Smooth muscle cell (in vitro differentiated cells): Measurements from ENCODE around the gene SLCO2B1. TPM values are rescaled to one million over a fixed set of nuclear protein-coding genes. Genes with fewer than 3 reads are reported as not detected.

Experiments
- DNase-seq: peaks from one replicate; lab custom pipeline; 2025; ENCODE audit not compliant: unreplicated experiment; lab: John Stamatoyannopoulos, UW
- H2AFZ ChIP-seq: fragments of 200-600 bp; sonication (generic); 2 replicates; pipeline ENCODE4 v1.6.0; 2016; ENCODE audit warnings: antibody characterized with exemption, low read depth, mild to moderate bottlenecking
- H3F3A ChIP-seq: fragments of 200-600 bp; sonication (generic); 2 replicates; pipeline ENCODE4 v1.6.0; 2017; ENCODE audit warnings: antibody characterized with exemption, low read depth
- H3K27ac ChIP-seq: fragments of 200-600 bp; sonication (generic); 2 replicates; pipeline ENCODE4 v1.5.1; 2016; ENCODE audit warnings: low read depth, mild to moderate bottlenecking
- H3K27me3 ChIP-seq: fragments of 200-600 bp; sonication (generic); 2 replicates; pipeline ENCODE4 v1.6.1; 2016; ENCODE audit warnings: low read depth, mild to moderate bottlenecking
- H3K36me3 ChIP-seq: fragments of 200-600 bp; sonication (generic); 2 replicates; pipeline ENCODE4 v1.5.1; 2016; ENCODE audit warnings: low read depth
- H3K4me1 ChIP-seq: fragments of 200-600 bp; sonication (generic); 2 replicates; pipeline ENCODE4 v1.5.1; 2016; ENCODE audit warnings: low read depth
- H3K4me2 ChIP-seq: fragments of 200-600 bp; sonication (generic); 2 replicates; pipeline ENCODE4 v1.6.0; 2016; ENCODE audit warnings: mild to moderate bottlenecking
- H3K4me3 ChIP-seq: fragments of 200-600 bp; sonication (generic); 2 replicates; pipeline ENCODE4 v1.5.1; 2016; ENCODE audit warnings: mild to moderate bottlenecking
- H3K79me2 ChIP-seq: fragments of 200-600 bp; sonication (generic); 2 replicates; pipeline ENCODE4 v1.6.0; 2016; ENCODE audit warnings: low read depth, mild to moderate bottlenecking
- H3K9ac ChIP-seq: fragments of 200-600 bp; sonication (generic); 2 replicates; pipeline ENCODE4 v1.6.0; 2016; ENCODE audit warnings: low read depth
- H3K9me3 ChIP-seq: fragments of 200-600 bp; sonication (generic); replicated peaks from 2 replicates; pipeline ENCODE4 v1.5.1; 2016; ENCODE audit warnings: low read depth
- H4K20me1 ChIP-seq: fragments of 200-600 bp; sonication (generic); 2 replicates; pipeline ENCODE4 v1.6.0; 2016; ENCODE audit warnings: low read depth
- CTCF ChIP-seq: fragments of 200-600 bp; sonication (generic); IDR thresholded peaks from 2 replicates; pipeline ENCODE4 v1.5.1; 2017; ENCODE audit warnings: borderline replicate concordance, mild to moderate bottlenecking, antibody characterized with exemption; ENCODE audit not compliant: insufficient read depth, poor library complexity, severe bottlenecking
- WGBS: methylation state at CpG from one replicate; pipeline ENCODE4 v1.1.7; 2016; ENCODE audit warnings: low lambda C conversion rate; 5-methylcytosine and 5-hydroxymethylcytosine counted together
- polyA plus RNA-seq: library from polyadenylated mRNA; unstranded; fragments of >200 nt; fragmentation: Nextera tagmentation; extraction: Ambion mirVana; gene quantifications from 2 replicates; pipeline ENCODE4 v1.2.1, GENCODE V29; 2016
- total RNA-seq: library from RNA; depleted of rRNA; stranded (reverse); fragments of >200 nt; gene quantifications from 2 replicates; pipeline ENCODE4 v1.2.3, GENCODE V29; 2014

SLCO2B1 gene
- total and polyA plus RNA-seq, 2 experiments from 2014 or later: 0.30 TPM; not detected in 1

- H3K9me3 ChIP-seq: no peaks in the 10 kb centered on the region
- no peaks in the 10 kb centered on the region for H3K4me1 ChIP-seq
- no peak overlapping the region for H3K4me2 ChIP-seq
- no peaks in the 10 kb centered on the region for H3F3A ChIP-seq
- TF ChIP-seq CTCF: no peak
- H3K79me2 ChIP-seq: no peaks in the 10 kb centered on the region
- no peak overlapping the region for H3K27ac ChIP-seq
- H3K4me3 ChIP-seq: no peak overlapping the region
- WGBS: 88% methylated on average over 11 of the region's 11 CpGs
- no peak for DNase-seq
- H2AFZ ChIP-seq: no peak overlapping the region
- H3K27me3 ChIP-seq: peaks cover 31% of the 10 kb centered on the region
- no peaks in the 10 kb centered on the region for H4K20me1 ChIP-seq
- H3K9ac ChIP-seq: no peak overlapping the region
- no peaks in the 10 kb centered on the region for H3K36me3 ChIP-seq
Observed at GRCh38 chr11:75246671-75247350, 95.9 kb downstream of the SLCO2B1 start.

DNA sequence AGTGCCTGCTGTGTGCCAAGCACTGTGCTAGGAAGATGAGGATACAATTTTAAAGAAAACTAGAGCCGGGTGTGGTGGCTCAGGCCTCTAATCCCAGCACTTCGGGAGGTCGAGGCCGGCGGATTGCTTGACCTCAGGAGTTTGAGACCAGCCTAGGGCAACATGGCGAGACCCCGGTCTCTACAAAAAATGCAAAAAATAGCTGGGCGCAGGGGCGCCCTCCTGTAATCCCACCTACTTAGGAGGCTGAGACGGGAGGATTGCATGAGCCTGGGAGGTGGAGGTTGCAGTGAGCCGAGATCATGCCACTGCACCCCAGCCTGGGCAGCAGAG, 98.0 kb downstream of the SLCO2B1 start:
- Histone ChIP-seq H2AFZ (no peak overlapping the region), H3K4me3 (no peak overlapping the region), H3K9me3 (no peaks in the 10 kb centered on the region), H3K79me2 (no peaks in the 10 kb centered on the region), H3K4me1 (no peaks in the 10 kb centered on the region), H3K9ac (no peak overlapping the region), H3F3A (no peaks in the 10 kb centered on the region), H4K20me1 (no peaks in the 10 kb centered on the region), H3K4me2 (no peak overlapping the region), H3K27me3 (peaks cover 13% of the 10 kb centered on the region), H3K27ac (no peak overlapping the region), H3K36me3 (no peaks in the 10 kb centered on the region)
- 40% methylated on average over 11 of the region's 11 CpGs for WGBS
- no peak for DNase-seq
- TF ChIP-seq CTCF: no peak

- Histone ChIP-seq H3K4me1 (no peaks in the 10 kb centered on the region), H3K27me3 (peaks cover 5% of the 10 kb centered on the region), H4K20me1 (no peaks in the 10 kb centered on the region), H3K27ac (no peak overlapping the region), H3F3A (no peaks in the 10 kb centered on the region), H3K4me2 (no peak overlapping the region), H3K9me3 (no peaks in the 10 kb centered on the region), H3K4me3 (no peak overlapping the region), H3K36me3 (no peaks in the 10 kb centered on the region), H2AFZ (no peak overlapping the region), H3K9ac (no peak overlapping the region), H3K79me2 (no peaks in the 10 kb centered on the region)
- TF ChIP-seq CTCF: no peak
- WGBS: 75% methylated on average over 3 of the region's 3 CpGs
- no peak for DNase-seq
Observed at GRCh38 chr11:75249704-75250103, 98.8 kb downstream of the SLCO2B1 start.

GRCh38 chr11:75254326-75254725, 103.4 kb downstream of the SLCO2B1 start:
- H3K27me3 ChIP-seq: no peaks in the 10 kb centered on the region
- H3K4me3 ChIP-seq: no peak overlapping the region
- H3K79me2 ChIP-seq: no peaks in the 10 kb centered on the region
- H4K20me1 ChIP-seq: no peaks in the 10 kb centered on the region
- H3F3A ChIP-seq: no peaks in the 10 kb centered on the region
- H3K27ac ChIP-seq: no peak overlapping the region
- no peak overlapping the region for H3K4me2 ChIP-seq
- no peak for TF ChIP-seq CTCF
- no peak overlapping the region for H3K9ac ChIP-seq
- H3K36me3 ChIP-seq: no peaks in the 10 kb centered on the region
- H2AFZ ChIP-seq: no peak overlapping the region
- no peaks in the 10 kb centered on the region for H3K4me1 ChIP-seq
- DNase-seq: no peak
- H3K9me3 ChIP-seq: no peaks in the 10 kb centered on the region
